ENCODE results near the gene ARHGEF28.

The ARHGEF28 gene

GRCh38 chr5:73799401-73799972 is 173.5 kb downstream of the ARHGEF28 start:
- Mint-ChIP-seq H3K27me3 (peaks cover 58% of the 10 kb centered on the region), H3K36me3 (ENCODE audit: low read depth) (no peaks in the 10 kb centered on the region), H3K27ac (no peak overlapping the region), H3K9me3 (no peaks in the 10 kb centered on the region), H3K4me3 (no peak overlapping the region), H3K4me1 (ENCODE audit: low read depth) (peaks cover 6% of the 10 kb centered on the region)
- no peak for DNase-seq

DNA sequence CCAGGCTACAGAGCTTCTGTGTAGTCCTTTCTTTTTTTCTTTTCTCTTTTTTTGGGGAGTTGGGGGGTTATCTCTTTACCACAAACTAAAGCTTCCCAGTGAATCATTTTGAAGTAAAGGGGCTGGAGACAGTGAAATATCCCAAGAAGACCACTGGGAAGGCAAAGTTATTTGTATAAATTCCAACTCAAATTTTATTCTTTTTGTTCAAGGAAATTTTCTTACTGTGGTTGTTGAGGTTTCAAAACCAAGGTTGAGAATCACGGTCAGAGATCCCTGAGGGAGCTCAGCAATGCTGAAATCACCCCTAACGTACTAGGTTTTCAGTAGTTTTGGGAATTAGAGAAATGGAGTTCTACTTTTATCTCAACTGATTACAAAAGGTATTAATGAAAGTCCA is 175.7 kb downstream of the ARHGEF28 start:
- H3K27me3 Mint-ChIP-seq, result peaks cover 49% of the 10 kb centered on the region

DNA sequence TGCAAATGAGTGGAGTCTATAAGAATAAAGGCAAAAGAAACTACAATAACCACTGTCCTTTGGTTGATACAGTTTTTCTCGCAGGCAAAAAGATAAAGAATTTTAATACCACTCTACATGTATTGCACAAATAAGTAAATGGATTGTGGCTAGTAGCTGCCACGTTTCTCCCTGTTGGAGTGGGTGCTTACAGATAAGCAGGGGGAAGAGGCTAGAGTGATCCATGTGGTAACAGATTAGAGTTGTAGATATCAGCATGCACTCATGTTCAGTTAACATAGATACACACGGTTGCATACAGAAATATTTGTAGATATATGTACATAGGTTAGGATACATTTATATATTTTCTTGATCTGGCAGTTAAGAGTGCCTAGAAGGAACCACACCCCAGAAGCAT is 179.5 kb downstream of the ARHGEF28 start:
- Mint-ChIP-seq H3K4me3 (no peak overlapping the region), H3K27ac (no peak overlapping the region), H3K27me3 (peaks cover 23% of the 10 kb centered on the region), H3K36me3 (ENCODE audit: low read depth) (no peaks in the 10 kb centered on the region), H3K4me1 (ENCODE audit: low read depth) (no peaks in the 10 kb centered on the region), H3K9me3 (no peaks in the 10 kb centered on the region)
- no peak for DNase-seq

More for the DNA sequence above, 175.7 kb downstream of the ARHGEF28 start:
- Mint-ChIP-seq H3K9me3 (no peaks in the 10 kb centered on the region), H3K4me1 (ENCODE audit: low read depth) (no peaks in the 10 kb centered on the region), H3K27ac (no peak overlapping the region), H3K36me3 (ENCODE audit: low read depth) (no peaks in the 10 kb centered on the region), H3K4me3 (no peak overlapping the region)
- no peak for DNase-seq

- H3K4me1 Mint-ChIP-seq (ENCODE audit: low read depth), result no peaks in the 10 kb centered on the region
- no peaks in the 10 kb centered on the region for H3K9me3 Mint-ChIP-seq
- H3K27me3 Mint-ChIP-seq, result peaks cover 22% of the 10 kb centered on the region
- no peaks in the 10 kb centered on the region for H3K36me3 Mint-ChIP-seq (ENCODE audit: low read depth)
- DNase-seq, result no peak
- no peak overlapping the region for H3K4me3 Mint-ChIP-seq
- H3K27ac Mint-ChIP-seq, result no peak overlapping the region
Observed at GRCh38 chr5:73808911-73809310, 182.9 kb downstream of the ARHGEF28 start.

DNA sequence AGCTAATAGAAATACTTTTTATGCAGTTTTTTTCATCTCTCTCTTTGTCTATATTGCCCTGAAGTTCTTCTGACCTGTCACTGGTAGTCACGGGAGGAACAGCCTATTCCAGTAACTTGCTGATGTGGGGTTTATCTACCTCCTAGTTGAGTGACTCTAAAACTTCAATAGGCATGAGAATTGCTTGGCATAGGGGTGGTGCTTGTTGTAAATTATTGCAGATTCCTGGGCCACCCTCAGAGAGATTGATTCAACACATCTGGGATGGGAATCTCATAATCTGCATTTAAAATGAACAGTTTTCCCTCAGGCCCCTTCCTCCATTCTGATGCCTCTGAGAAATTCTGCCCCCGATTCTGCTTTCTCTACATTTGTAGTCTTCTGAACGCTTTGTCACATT is 184.4 kb downstream of the ARHGEF28 start:
- H3K9me3 Mint-ChIP-seq, result no peaks in the 10 kb centered on the region
- no peak overlapping the region for H3K4me3 Mint-ChIP-seq
- H3K27ac Mint-ChIP-seq, result no peak overlapping the region
- DNase-seq, result no peak
- H3K27me3 Mint-ChIP-seq, result peaks cover 18% of the 10 kb centered on the region
- no peaks in the 10 kb centered on the region for H3K36me3 Mint-ChIP-seq (ENCODE audit: low read depth)
- H3K4me1 Mint-ChIP-seq (ENCODE audit: low read depth), result no peaks in the 10 kb centered on the region

DNA sequence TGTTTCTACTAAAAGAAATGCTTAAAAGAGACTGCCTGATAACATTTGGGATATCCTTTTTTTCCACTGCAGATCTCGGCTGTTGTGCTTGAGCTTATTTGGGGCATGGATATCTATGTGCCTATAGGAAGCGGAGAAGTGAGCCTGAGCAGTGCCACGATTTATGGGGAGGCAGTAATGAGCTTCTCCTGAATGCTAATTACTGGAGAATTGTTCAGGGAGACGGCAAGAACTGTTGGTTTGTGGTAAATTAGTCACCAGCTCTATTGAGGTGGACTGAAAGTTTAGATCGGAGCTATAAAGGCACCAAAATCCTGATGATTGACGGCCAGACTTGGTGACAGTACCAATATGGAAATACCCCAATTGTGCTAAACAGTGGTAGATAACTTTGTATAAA is 186.5 kb downstream of the ARHGEF28 start:
- H3K27ac Mint-ChIP-seq, result no peak overlapping the region
- no peak overlapping the region for H3K4me3 Mint-ChIP-seq
- H3K4me1 Mint-ChIP-seq (ENCODE audit: low read depth), result no peaks in the 10 kb centered on the region
- H3K27me3 Mint-ChIP-seq, result peaks cover 20% of the 10 kb centered on the region
- H3K36me3 Mint-ChIP-seq (ENCODE audit: low read depth), result no peaks in the 10 kb centered on the region
- no peak for DNase-seq
- H3K9me3 Mint-ChIP-seq, result no peaks in the 10 kb centered on the region

GRCh38 chr5:73812962-73813588 is 187.1 kb downstream of the ARHGEF28 start:
- Mint-ChIP-seq H3K9me3 (no peaks in the 10 kb centered on the region), H3K4me3 (no peak overlapping the region), H3K27me3 (peaks cover 20% of the 10 kb centered on the region), H3K4me1 (ENCODE audit: low read depth) (no peaks in the 10 kb centered on the region), H3K27ac (no peak overlapping the region), H3K36me3 (ENCODE audit: low read depth) (no peaks in the 10 kb centered on the region)
- DNase-seq, result no peak

GRCh38 chr5:73814233-73814846 is 188.3 kb downstream of the ARHGEF28 start:
- no peaks in the 10 kb centered on the region for H3K4me1 Mint-ChIP-seq (ENCODE audit: low read depth)
- no peak overlapping the region for H3K27ac Mint-ChIP-seq
- peaks cover 20% of the 10 kb centered on the region for H3K27me3 Mint-ChIP-seq
- H3K4me3 Mint-ChIP-seq, result no peak overlapping the region
- no peaks in the 10 kb centered on the region for H3K9me3 Mint-ChIP-seq
- H3K36me3 Mint-ChIP-seq (ENCODE audit: low read depth), result no peaks in the 10 kb centered on the region
- DNase-seq, result no peak

DNA sequence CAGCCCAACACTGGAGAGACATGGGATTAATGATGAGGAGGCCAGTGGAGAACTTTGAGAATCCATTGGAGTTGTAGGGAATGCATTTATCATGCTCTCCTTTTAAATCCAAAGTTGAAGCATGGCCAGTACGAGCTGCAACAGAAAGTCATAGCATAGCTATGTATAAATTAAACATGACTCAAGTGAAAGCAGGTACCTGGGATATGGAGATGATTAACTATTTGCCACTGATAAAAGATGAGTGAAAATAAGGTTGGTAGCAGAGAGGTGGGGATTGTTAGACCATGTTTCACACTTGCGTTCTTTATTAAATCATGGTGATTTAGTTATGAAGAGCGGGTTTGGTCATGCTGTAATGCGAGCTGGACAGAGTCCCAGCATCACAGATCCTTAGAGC is 189.6 kb downstream of the ARHGEF28 start:
- H3K9me3 Mint-ChIP-seq, result no peaks in the 10 kb centered on the region
- peaks cover 23% of the 10 kb centered on the region for H3K27me3 Mint-ChIP-seq
- H3K36me3 Mint-ChIP-seq (ENCODE audit: low read depth), result no peaks in the 10 kb centered on the region

DNA sequence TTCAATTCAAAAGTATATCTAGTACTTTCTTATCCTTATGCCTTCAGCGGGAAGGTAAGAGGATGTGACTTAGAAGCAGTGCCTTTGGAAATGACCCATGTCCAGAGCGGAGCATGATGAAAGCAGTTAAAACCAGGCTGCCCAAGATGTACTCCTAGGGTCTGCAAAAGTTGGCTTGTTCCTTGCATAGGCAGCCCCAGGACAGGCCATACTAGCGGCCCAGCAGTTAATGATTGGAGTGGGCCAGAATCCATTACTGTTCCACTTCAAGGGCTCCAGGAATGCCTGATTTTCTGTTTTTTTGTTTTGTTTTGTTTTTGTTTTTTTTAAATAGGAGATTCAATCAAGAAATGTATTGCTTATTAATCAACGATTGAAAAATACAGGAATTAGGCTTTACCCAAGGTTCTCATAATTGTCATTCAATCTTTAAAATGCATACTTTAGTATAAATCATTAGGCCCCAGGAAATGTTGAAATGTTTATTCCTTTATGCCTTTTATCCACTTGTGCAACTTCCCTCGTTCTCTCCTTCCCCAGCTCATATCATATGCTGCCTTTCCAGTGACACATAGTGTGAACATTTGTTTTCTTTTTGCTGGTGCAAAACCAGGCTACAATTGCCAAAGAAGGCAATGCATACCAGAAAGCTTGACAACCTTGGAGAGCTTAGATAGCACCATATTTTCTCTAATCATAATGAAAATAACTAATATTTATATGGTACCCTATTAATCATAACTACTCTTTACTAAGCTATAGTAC is 190.8 kb downstream of the ARHGEF28 start:
- no peaks in the 10 kb centered on the region for H3K4me1 Mint-ChIP-seq (ENCODE audit: low read depth)
- H3K4me3 Mint-ChIP-seq, result no peak overlapping the region
- H3K27ac Mint-ChIP-seq, result no peak overlapping the region
- H3K27me3 Mint-ChIP-seq, result peaks cover 23% of the 10 kb centered on the region
- no peak for DNase-seq
- H3K36me3 Mint-ChIP-seq (ENCODE audit: low read depth), result no peaks in the 10 kb centered on the region
- no peaks in the 10 kb centered on the region for H3K9me3 Mint-ChIP-seq

More for the DNA sequence above, 189.6 kb downstream of the ARHGEF28 start:
- DNase-seq, result no peak
- H3K4me1 Mint-ChIP-seq (ENCODE audit: low read depth), result no peaks in the 10 kb centered on the region
- no peak overlapping the region for H3K27ac Mint-ChIP-seq
- H3K4me3 Mint-ChIP-seq, result no peak overlapping the region

DNA sequence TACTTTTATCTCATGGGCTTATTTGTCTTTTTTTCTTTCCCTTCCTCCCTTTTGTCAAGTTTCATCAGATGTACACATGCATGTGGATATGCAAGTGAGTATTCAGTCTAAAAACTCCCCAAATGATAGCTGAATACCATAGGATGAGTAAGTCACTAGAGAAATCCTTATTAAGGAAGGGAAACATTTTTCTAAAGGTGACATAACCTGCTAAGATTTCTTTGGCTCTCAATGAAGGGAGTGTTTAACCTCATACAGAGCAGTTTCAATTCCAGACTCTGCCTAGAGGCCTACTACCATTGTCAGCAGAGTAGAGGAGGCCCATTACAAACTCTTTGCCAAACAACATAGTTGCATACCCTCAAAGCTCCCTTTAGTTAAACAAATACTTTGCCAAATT is 192.4 kb downstream of the ARHGEF28 start:
- H3K4me3 Mint-ChIP-seq, result no peak overlapping the region
- peaks cover 10% of the 10 kb centered on the region for H3K27me3 Mint-ChIP-seq
- H3K9me3 Mint-ChIP-seq, result no peaks in the 10 kb centered on the region
- no peak overlapping the region for H3K27ac Mint-ChIP-seq
- no peaks in the 10 kb centered on the region for H3K36me3 Mint-ChIP-seq (ENCODE audit: low read depth)
- no peaks in the 10 kb centered on the region for H3K4me1 Mint-ChIP-seq (ENCODE audit: low read depth)
- DNase-seq, result no peak

DNA sequence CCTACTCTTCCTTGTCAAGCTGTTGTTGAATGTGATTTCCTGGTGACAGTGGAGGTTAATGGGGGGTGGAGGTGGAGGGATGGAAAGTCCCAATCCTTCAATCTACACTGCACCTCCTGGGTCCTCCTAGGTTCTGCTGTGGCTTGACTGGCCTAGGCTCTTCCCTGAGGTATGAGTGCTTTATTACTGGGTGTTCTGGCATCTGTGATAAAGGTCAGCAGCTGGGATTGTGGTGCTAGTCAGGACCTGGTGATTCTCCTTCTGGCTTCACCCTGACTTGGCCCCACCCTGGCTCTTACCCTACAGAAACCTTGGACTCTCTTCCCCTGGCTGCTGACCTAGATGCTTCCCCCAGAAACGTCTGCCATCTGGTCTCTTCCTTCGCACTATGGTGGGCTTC is 194.3 kb downstream of the ARHGEF28 start:
- H3K27me3 Mint-ChIP-seq, result peaks cover 7% of the 10 kb centered on the region
- no peak overlapping the region for H3K4me3 Mint-ChIP-seq
- H3K9me3 Mint-ChIP-seq, result no peaks in the 10 kb centered on the region
- no peaks in the 10 kb centered on the region for H3K36me3 Mint-ChIP-seq (ENCODE audit: low read depth)
- no peaks in the 10 kb centered on the region for H3K4me1 Mint-ChIP-seq (ENCODE audit: low read depth)
- H3K27ac Mint-ChIP-seq, result no peak overlapping the region
- no peak for DNase-seq

- Mint-ChIP-seq H3K36me3 (ENCODE audit: low read depth) (no peaks in the 10 kb centered on the region), H3K4me1 (ENCODE audit: low read depth) (no peaks in the 10 kb centered on the region), H3K27me3 (peaks cover 3% of the 10 kb centered on the region), H3K4me3 (no peak overlapping the region), H3K9me3 (no peaks in the 10 kb centered on the region), H3K27ac (no peak overlapping the region)
- no peak for DNase-seq
Observed at GRCh38 chr5:73821003-73821402, 195.0 kb downstream of the ARHGEF28 start.

DNA sequence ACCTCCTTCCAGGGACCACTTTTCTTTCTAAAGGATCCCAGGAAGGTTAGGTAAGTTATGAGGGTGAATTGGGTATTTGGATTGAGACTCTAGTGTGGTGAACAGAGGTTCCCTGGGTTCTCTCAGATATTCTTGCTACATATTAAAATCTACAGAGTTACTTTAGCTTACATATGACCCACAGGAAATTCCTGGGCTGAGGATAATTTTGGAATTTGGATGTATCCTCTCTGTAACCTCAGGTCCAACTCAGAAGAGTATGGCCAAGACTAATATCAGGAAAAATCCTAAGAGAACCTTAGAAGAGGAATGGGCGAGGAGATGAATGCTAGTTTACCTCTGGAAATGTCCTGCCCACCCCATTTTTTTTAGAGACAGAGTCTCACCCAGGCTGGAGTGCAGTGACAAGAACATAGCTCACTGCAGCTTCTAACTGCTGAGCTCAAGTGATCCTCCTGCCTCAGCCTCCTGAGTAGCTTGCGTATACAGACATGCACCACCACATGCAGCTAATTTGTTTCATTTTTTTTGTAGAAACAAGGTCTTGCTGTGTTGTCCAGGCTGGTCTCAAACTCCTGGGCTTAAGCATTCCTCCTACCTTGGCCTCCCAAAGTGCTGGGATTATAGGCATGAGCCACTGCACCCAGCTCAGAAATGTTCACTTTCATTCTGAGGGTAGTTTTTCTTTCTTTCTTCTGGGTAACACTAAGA is 196.4 kb downstream of the ARHGEF28 start:
- no peak overlapping the region for H3K27ac Mint-ChIP-seq
- no peak overlapping the region for H3K4me3 Mint-ChIP-seq
- H3K27me3 Mint-ChIP-seq, result peaks cover 3% of the 10 kb centered on the region
- no peak for DNase-seq
- H3K9me3 Mint-ChIP-seq, result no peaks in the 10 kb centered on the region
- no peaks in the 10 kb centered on the region for H3K4me1 Mint-ChIP-seq (ENCODE audit: low read depth)
- no peaks in the 10 kb centered on the region for H3K36me3 Mint-ChIP-seq (ENCODE audit: low read depth)

All from activated T-cell treated with anti-CD3 and anti-CD28 coated beads, Interleukin-2, amount 50 U/mL, for 24 hours (primary cell).